Thyroid gland (tissue), 4 donors: ENCODE results near the gene QPCT.

Experiments
- CTCF ChIP-seq, 6 experiments: fragments of 200-600 bp in 3 of 6; fragments of 450-650 bp in 3 of 6; sonication (generic) in 3 of 6; IDR thresholded peaks; one replicate each; pipeline ENCODE4 v1.5.1; 2016 to 2019; ENCODE audit warnings: antibody characterized with exemption in 6 of 6, mild to moderate bottlenecking in 2 of 6, inconsistent platforms in 1 of 6, moderate library complexity in 1 of 6
- POLR2A ChIP-seq, 2 donors: fragments of 450-650 bp; IDR thresholded peaks; one replicate each; pipeline ENCODE4 v1.6.1; 2017; ENCODE audit warnings: antibody characterized with exemption in 2 of 2, mild to moderate bottlenecking in 2 of 2, moderate library complexity in 1 of 2

GRCh38 chr2:37306024-37306423 is 38.4 kb upstream of the QPCT start:
- no peak for TF ChIP-seq CTCF (IDR thresholded peaks at IDR 0.05)
- TF ChIP-seq POLR2A (IDR thresholded peaks at IDR 0.05) = no peak
